IMR-90 (cell line): ENCODE results near the gene ALDH2. TPM values are rescaled to one million over a fixed set of nuclear protein-coding genes. Genes with fewer than 3 reads are reported as not detected.
"Not testable (repeated sequence)": the region's sequence is repeated elsewhere in the genome, so short reads cannot be mapped to it uniquely, and the experiment has no call there.

Source experiments
- ATAC-seq: fragments of 200-7000 bp; cut with Tn5 transposase; 2 replicates; pipeline ENCODE4 v1.9.1; 2020; ENCODE audit warnings: low read depth, mild to moderate bottlenecking, moderate library complexity
- BruUV-seq: library from RNA; stranded (reverse); fragments of 400-500 nt; replicated peaks from 2 replicates; lab custom pipeline; 2021; lab: Mats Ljungman, UMichigan
- CTCF ChIA-PET: fragments of 300-600 bp; formaldehyde crosslinking; extraction: SDS; loops from one replicate; lab custom pipeline; 2021; ENCODE audit warnings: antibody characterized with exemption; lab: Yijun Ruan, JAX
- POLR2A ChIA-PET: fragments of 300-600 bp; sonication (Branson Sonifier 250); formaldehyde crosslinking; loops from one replicate; lab custom pipeline; 2022; ENCODE audit warnings: antibody characterized with exemption; ENCODE audit not compliant: unreplicated experiment; lab: Charles Lee
- DNase-seq: peaks from one replicate; pipeline ENCODE4 v3.0.0; 2013
- H2AFZ ChIP-seq: replicated peaks from 2 replicates; pipeline ENCODE3; 2013; ENCODE audit warnings: low read length, mild to moderate bottlenecking; ENCODE audit not compliant: poor library complexity
- H2AK5ac ChIP-seq: 2 replicates; pipeline ENCODE4 v1.6.1; 2013; ENCODE audit warnings: low read depth, low read length, inconsistent platforms
- H2AK9ac ChIP-seq: replicated peaks from 2 replicates; pipeline ENCODE3; 2013; ENCODE audit warnings: mild to moderate bottlenecking, low read depth, low read length, moderate library complexity; ENCODE audit not compliant: poor library complexity
- H2BK120ac ChIP-seq: 2 replicates; pipeline ENCODE4 v1.6.1; 2013; ENCODE audit warnings: low read depth, low read length, inconsistent platforms
- H2BK15ac ChIP-seq: 3 replicates; pipeline ENCODE4 v1.6.1; 2013; ENCODE audit warnings: low read depth, low read length, inconsistent platforms
- H2BK20ac ChIP-seq: 2 replicates; pipeline ENCODE4 v1.6.1; 2013; ENCODE audit warnings: low read depth, mild to moderate bottlenecking, inconsistent platforms, low read length, moderate library complexity
- H2BK5ac ChIP-seq: 2 replicates; pipeline ENCODE4 v1.6.1; 2013; ENCODE audit warnings: mild to moderate bottlenecking, low read depth, low read length, inconsistent platforms; ENCODE audit not compliant: poor library complexity, severe bottlenecking
- H3K14ac ChIP-seq: replicated peaks from 2 replicates; pipeline ENCODE4 v1.6.1; 2013; ENCODE audit warnings: low read depth, low read length, inconsistent platforms
- H3K18ac ChIP-seq: 2 replicates; pipeline ENCODE4 v1.6.1; 2013; ENCODE audit warnings: low read depth, low read length, control low read depth
- H3K23ac ChIP-seq: 2 replicates; pipeline ENCODE4 v1.6.1; 2013; ENCODE audit warnings: low read depth, low read length, inconsistent platforms
- H3K27ac ChIP-seq: 2 replicates; pipeline ENCODE4 v1.5.1; 2013; ENCODE audit warnings: mild to moderate bottlenecking, control low read depth, low read length; ENCODE audit not compliant: insufficient read depth
- H3K27me3 ChIP-seq: 2 replicates; pipeline ENCODE4 v1.6.1; 2013; ENCODE audit warnings: low read length; ENCODE audit not compliant: control insufficient read depth, insufficient read depth
- H3K36me3 ChIP-seq: 2 replicates; pipeline ENCODE4 v1.6.1; 2013; ENCODE audit warnings: low read length, mixed read lengths; ENCODE audit not compliant: control insufficient read depth, insufficient read depth
- H3K4ac ChIP-seq: 2 replicates; pipeline ENCODE4 v1.6.1; 2013; ENCODE audit warnings: low read depth, low read length, inconsistent platforms
- H3K4me1 ChIP-seq: 2 replicates; pipeline ENCODE4 v1.6.1; 2013; ENCODE audit warnings: low read length, mixed read lengths; ENCODE audit not compliant: control insufficient read depth, insufficient read depth
- H3K4me2 ChIP-seq: 2 replicates; pipeline ENCODE4 v1.6.1; 2013; ENCODE audit warnings: low read depth, mild to moderate bottlenecking, control low read depth, low read length, moderate library complexity
- H3K4me3 ChIP-seq: 2 replicates; pipeline ENCODE4 v1.5.1; 2013; ENCODE audit warnings: low read depth, mild to moderate bottlenecking, control low read depth, low read length, moderate library complexity; ENCODE audit not compliant: insufficient read depth
- H3K56ac ChIP-seq: 2 replicates; pipeline ENCODE4 v1.6.1; 2013; ENCODE audit warnings: low read length, inconsistent platforms; ENCODE audit not compliant: insufficient read depth; ENCODE audit errors: extremely low read depth
- H3K79me1 ChIP-seq, 2 experiments: 2 replicates each; pipeline ENCODE4 v1.6.1; 2013; ENCODE audit warnings: low read length in 2 of 2, inconsistent platforms in 1 of 2, low read depth in 1 of 2
- H3K9ac ChIP-seq: 2 replicates; pipeline ENCODE4 v1.6.1; 2013; ENCODE audit warnings: low read depth, low read length, control low read depth
- H3K9me1 ChIP-seq: 2 replicates; pipeline ENCODE4 v1.6.1; 2013; ENCODE audit warnings: low read length, inconsistent platforms; ENCODE audit not compliant: insufficient read depth
- H3K9me3 ChIP-seq: 2 replicates; pipeline ENCODE4 v1.6.1; 2013; ENCODE audit warnings: low read length; ENCODE audit not compliant: control insufficient read depth, insufficient read depth
- H4K20me1 ChIP-seq: 2 replicates; pipeline ENCODE4 v1.6.1; 2013; ENCODE audit warnings: low read length, inconsistent platforms; ENCODE audit not compliant: insufficient read depth
- H4K5ac ChIP-seq: 2 replicates; pipeline ENCODE4 v1.6.1; 2013; ENCODE audit warnings: mild to moderate bottlenecking, low read depth, low read length, control low read depth
- H4K8ac ChIP-seq, 2 experiments: 2 replicates each; pipeline ENCODE4 v1.6.1; 2013; ENCODE audit warnings: low read depth in 2 of 2, low read length in 2 of 2, control low read depth in 1 of 2, inconsistent platforms in 1 of 2
- H4K91ac ChIP-seq: 2 replicates; pipeline ENCODE4 v1.6.1; 2013; ENCODE audit warnings: low read depth, low read length, inconsistent platforms; ENCODE audit not compliant: insufficient read depth
- WGBS, 2 experiments: methylation state at CpG; one replicate each; pipeline versions ENCODE4 v1.1.5 to v1.1.7; 2013; ENCODE audit warnings: missing lambda C conversion rate in 2 of 2; ENCODE audit not compliant: insufficient read length in 1 of 2; ENCODE audit errors: extremely low coverage in 2 of 2; 5-methylcytosine and 5-hydroxymethylcytosine counted together
- dilution Hi-C: fragments of 300-500 bp; cut with HindIII; formaldehyde crosslinking; loops from one replicate; pipeline ENCODE4 v1.14.3; 2018; ENCODE audit warnings: low sequenced_read_pairs; ENCODE audit not compliant: unreplicated experiment
- in situ Hi-C: fragments of 300-500 bp; cut with MboI; formaldehyde crosslinking; loops from 3 replicates; pipeline ENCODE4 v1.14.3; 2019; ENCODE audit warnings: low sequenced_read_pairs, inconsistent platforms, mixed read lengths
- intact Hi-C: fragments of 100-400 bp; cut with micrococcal nuclease; formaldehyde crosslinking; loops from 2 replicates; pipeline ENCODE4 v1.10.0; 2022
- polyA plus RNA-seq, 3 experiments: library from polyadenylated mRNA; depleted of rRNA; stranded (reverse); fragments of >200 nt; gene quantifications; 2 replicates each; pipeline ENCODE4 v1.2.3, GENCODE V29; 2012; ENCODE audit warnings: low replicate concordance in 1 of 3
- total RNA-seq: library from RNA; depleted of rRNA; stranded (reverse); fragments of >200 nt; gene quantifications from 2 replicates; pipeline ENCODE4 v1.2.3, GENCODE V29; 2012

Gene ALDH2
- total and polyA plus RNA-seq, 2 of the 4 experiments (the other 2 are of a cell fraction): 16.0 to 41.2 TPM

DNA sequence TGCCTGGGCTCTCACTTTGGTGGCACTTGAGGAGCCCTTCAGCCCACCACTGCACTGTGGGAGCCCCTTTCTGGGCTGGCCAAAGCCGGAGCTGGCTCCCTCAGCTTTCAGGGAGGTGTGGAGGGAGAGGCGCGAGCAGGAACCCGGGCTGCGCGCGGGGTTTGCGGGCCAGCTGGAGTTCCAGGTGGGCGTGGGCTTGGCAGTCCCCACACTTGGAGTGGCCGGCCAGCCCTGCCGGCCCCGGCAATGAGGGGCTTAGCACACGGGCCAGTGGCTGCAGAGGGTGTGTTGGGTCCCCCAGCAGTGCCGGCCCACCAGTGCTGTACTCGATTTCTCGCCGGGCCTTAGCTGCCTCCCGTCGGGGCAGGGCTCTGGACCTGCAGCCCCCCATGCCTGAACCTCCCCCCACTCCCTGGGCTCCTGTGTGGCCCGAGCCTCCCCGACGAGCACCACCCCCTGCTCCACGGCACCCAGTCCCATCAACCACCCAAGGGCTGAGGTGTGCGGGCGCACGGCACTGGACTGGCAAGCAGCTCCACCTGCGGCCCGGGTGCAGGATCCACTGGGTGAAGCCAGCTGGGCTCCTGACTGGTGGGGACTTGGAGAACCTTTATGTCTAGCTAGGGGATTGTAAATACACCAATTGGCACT, 68.9 kb downstream of the ALDH2 start:
- H3K4me2 ChIP-seq, intact Hi-C loops, POLR2A ChIA-PET, dilution Hi-C loops, H4K91ac ChIP-seq, CTCF ChIA-PET, H2BK120ac ChIP-seq, H3K4me3 ChIP-seq, H3K14ac ChIP-seq, DNase-seq, BruUV-seq, H3K27me3 ChIP-seq, H3K27ac ChIP-seq, H3K4me1 ChIP-seq, H4K5ac ChIP-seq, in situ Hi-C loops, H3K9me1 ChIP-seq, ATAC-seq, H2BK5ac ChIP-seq, H4K20me1 ChIP-seq, H3K56ac ChIP-seq, H4K8ac ChIP-seq, H3K4ac ChIP-seq, H3K9me3 ChIP-seq, H3K9ac ChIP-seq, H2BK20ac ChIP-seq, H2AK5ac ChIP-seq, H3K36me3 ChIP-seq, H2AFZ ChIP-seq, H2BK15ac ChIP-seq, H3K23ac ChIP-seq, H3K18ac ChIP-seq, H2AK9ac ChIP-seq: not testable (repeated sequence)
- WGBS, 2 experiments: 84% methylated on average over 10 of the region's 28 CpGs; no CpG with 5 or more reads in 1 of the 2 experiments
- H3K79me1 ChIP-seq: peaks cover 8 to 15% of the 10 kb centered on the region in 2 experiments; a peak in 3 of 4 replicates
